HepG2 (cell line): Measurements from ENCODE around the gene IKZF3. TPM values are rescaled to one million over a fixed set of nuclear protein-coding genes. Genes with fewer than 3 reads are reported as not detected.

Source experiments
- ATAC-seq: fragments of 200-7000 bp; cut with Tn5 transposase; 3 replicates; pipeline ENCODE4 v1.9.1; 2020; ENCODE audit warnings: mild to moderate bottlenecking, moderate library complexity
- BruUV-seq: library from RNA; stranded (reverse); fragments of 400-500 nt; replicated peaks from 2 replicates; lab custom pipeline; 2021; lab: Mats Ljungman, UMichigan
- CTCF ChIA-PET: fragments of 300-600 bp; formaldehyde crosslinking; extraction: SDS; loops from one replicate; lab custom pipeline; 2021; ENCODE audit warnings: low total read pairs, inconsistent platforms, low intra/inter-chr PET ratio; lab: Yijun Ruan, JAX
- POLR2A ChIA-PET: fragments of 350-600 bp; sonication (Branson Sonifier 250); formaldehyde crosslinking; loops from one replicate; lab custom pipeline; 2020; ENCODE audit warnings: antibody characterized with exemption, inconsistent platforms; lab: Yijun Ruan, JAX
- DNase-seq: peaks from one replicate; pipeline ENCODE4 v3.0.0-alpha.2; 2015; ENCODE audit warnings: low spot score
- FAIRE-seq: peaks from 3 replicates; lab custom pipeline; 2011; peaks lifted over from hg19 to GRCh38; lab: Jason Lieb, UNC
- H2AFZ ChIP-seq: one replicate; pipeline ENCODE4 v1.6.1; 2011; ENCODE audit warnings: low read length, inconsistent platforms
- H3K27ac ChIP-seq: fragments of 300-600 bp; 3 replicates; pipeline ENCODE4 v1.8.0; 2011; ENCODE audit warnings: mixed run types, mild to moderate bottlenecking, mixed read lengths, low read length, inconsistent platforms; ENCODE audit not compliant: insufficient read depth; ENCODE audit errors: extremely low read length
- H3K27me3 ChIP-seq, 2 experiments: fragments of 200-600 bp in 1 of 2; 2 replicates in 1 of 2; 3 replicates in 1 of 2; pipeline versions ENCODE4 v1.6.0 to v1.8.0; 2011; ENCODE audit warnings: low read length in 2 of 2, mild to moderate bottlenecking in 2 of 2, moderate library complexity in 2 of 2, inconsistent platforms in 1 of 2; ENCODE audit not compliant: insufficient read depth in 2 of 2, control insufficient read depth in 1 of 2
- H3K36me3 ChIP-seq, 2 experiments: fragments of 200-600 bp in 1 of 2; replicated peaks in 1 of 2; 2 replicates in 1 of 2; 3 replicates in 1 of 2; pipeline versions ENCODE4 v1.5.1 to v1.8.0; 2011; ENCODE audit warnings: low read length in 2 of 2, inconsistent platforms in 1 of 2; ENCODE audit not compliant: insufficient read depth in 2 of 2, control insufficient read depth in 1 of 2
- H3K4me1 ChIP-seq: 2 replicates; pipeline ENCODE4 v1.5.1; 2012; ENCODE audit warnings: low read length, inconsistent platforms; ENCODE audit not compliant: insufficient read depth
- H3K4me2 ChIP-seq: 2 replicates; pipeline ENCODE4 v1.6.0; 2011; ENCODE audit warnings: low read depth, low read length, inconsistent platforms
- H3K4me3 ChIP-seq, 3 experiments: fragments of 200-600 bp in 1 of 3; sonication (generic), shearing (Covaris generic) in 1 of 3; replicated peaks in 1 of 3; 2 replicates each; pipeline ENCODE4 v1.5.1; 2011 to 2016; ENCODE audit warnings: low read length in 3 of 3, inconsistent platforms in 2 of 3, low read depth in 2 of 3, mild to moderate bottlenecking in 2 of 3, control low read depth in 1 of 3, mixed read lengths in 1 of 3; ENCODE audit not compliant: insufficient read depth in 1 of 3
- H3K79me2 ChIP-seq: one replicate; pipeline ENCODE4 v1.6.1; 2011; ENCODE audit warnings: low read length, inconsistent platforms; ENCODE audit not compliant: insufficient read depth
- H3K9ac ChIP-seq: 2 replicates; pipeline ENCODE4 v1.6.0; 2011; ENCODE audit warnings: mild to moderate bottlenecking, low read depth, low read length, inconsistent platforms; ENCODE audit not compliant: insufficient read depth
- H3K9me3 ChIP-seq: 2 replicates; pipeline ENCODE4 v1.5.1; 2012; ENCODE audit warnings: mild to moderate bottlenecking, low read length
- H4K20me1 ChIP-seq: 2 replicates; pipeline ENCODE4 v1.6.0; 2011; ENCODE audit warnings: inconsistent platforms, mild to moderate bottlenecking, low read length, moderate library complexity; ENCODE audit not compliant: insufficient read depth
- CHD2 ChIP-seq: IDR thresholded peaks from 2 replicates; pipeline ENCODE4 v1.6.1; 2011; ENCODE audit warnings: low read depth, low read length, improper control_type of control experiment
- CREM ChIP-seq, 2 experiments: sonication (generic) in 1 of 2; formaldehyde crosslinking in 1 of 2; IDR thresholded peaks; 2 replicates each; pipeline versions ENCODE4 v1.4.0 to v1.6.1; 2016 to 2020; ENCODE audit warnings: antibody characterized with exemption in 1 of 2, mild to moderate bottlenecking in 1 of 2, missing genetic modification reagents in 1 of 2
- HOXA7 ChIP-seq: sonication (generic); formaldehyde crosslinking; IDR thresholded peaks from 2 replicates; pipeline ENCODE4 v1.8.1; 2022; ENCODE audit warnings: mild to moderate bottlenecking, missing genetic modification reagents, moderate library complexity
- IRF2 ChIP-seq: IDR thresholded peaks from 2 replicates; pipeline ENCODE4 v1.6.1; 2018; ENCODE audit warnings: missing genetic modification reagents, missing compliant biosample characterization
- SMARCC2 ChIP-seq: fragments of 450-650 bp; IDR thresholded peaks from 2 replicates; pipeline ENCODE4 v1.6.1; 2017; ENCODE audit warnings: antibody characterized with exemption, mild to moderate bottlenecking
- ZFP36 ChIP-seq: fragments of 150-350 bp; IDR thresholded peaks from 2 replicates; pipeline ENCODE4 v1.6.1; 2018; ENCODE audit warnings: borderline replicate concordance, low read length, low read depth; ENCODE audit not compliant: partially characterized antibody
- ZKSCAN1 ChIP-seq: fragments of 150-350 bp; IDR thresholded peaks from 2 replicates; pipeline ENCODE4 v1.6.1; 2014; ENCODE audit warnings: low read length
- ZNF17 ChIP-seq: sonication (generic); formaldehyde crosslinking; IDR thresholded peaks from 2 replicates; pipeline ENCODE4 v1.5.0; 2020; ENCODE audit warnings: mild to moderate bottlenecking, missing genetic modification reagents
- ZNF615 ChIP-seq: sonication (generic); formaldehyde crosslinking; IDR thresholded peaks from 2 replicates; pipeline ENCODE4 v1.5.0; 2020; ENCODE audit warnings: mild to moderate bottlenecking, missing genetic modification reagents, borderline replicate concordance
- ZNF766 ChIP-seq: sonication (generic); formaldehyde crosslinking; IDR thresholded peaks from 2 replicates; pipeline ENCODE4 v1.5.0; 2020; ENCODE audit warnings: missing genetic modification reagents, borderline replicate concordance
- WGBS: methylation state at CpG from one replicate; pipeline ENCODE4 v1.1.6; 2017; ENCODE audit warnings: low lambda C conversion rate; 5-methylcytosine and 5-hydroxymethylcytosine counted together
- in situ Hi-C: cut with HindIII; loops from 2 replicates; pipeline ENCODE4 v1.10.0; 2017; ENCODE audit warnings: low pct_unique_long_range_greater_than_20kb; ENCODE audit not compliant: extremely low pct_ligation_motif_present
- intact Hi-C: fragments of 100-400 bp; cut with micrococcal nuclease; formaldehyde crosslinking; loops from one replicate; pipeline ENCODE4 v1.10.0; 2022; ENCODE audit not compliant: unreplicated experiment
- polyA plus RNA-seq, 8 experiments: library from polyadenylated mRNA; depleted of rRNA in 3 of 8; stranded (reverse) in 7 of 8; unstranded in 1 of 8; fragments of >200 nt; fragmentation: Illumina TruSeq in 4 of 8; extraction: Trizol in 4 of 8; gene quantifications; 2 replicates each; pipeline versions ENCODE4 v1.2.1 to v1.2.3, GENCODE V29; 2011 to 2016; ENCODE audit warnings: low read depth in 4 of 8, missing spikeins in 1 of 8, mixed read lengths in 1 of 8; ENCODE audit not compliant: insufficient read depth in 1 of 8
- total RNA-seq, 5 experiments: library from RNA; depleted of rRNA; stranded (reverse); fragments of >200 nt; fragmentation: Illumina TruSeq; extraction: Trizol; gene quantifications; 2 replicates each; pipeline ENCODE4 v1.2.3, GENCODE V29; 2016; ENCODE audit warnings: low read depth in 1 of 5
- TF ChIP-seq, protein P1 (sequence below): sonication (generic); formaldehyde crosslinking; IDR thresholded peaks from 2 replicates; pipeline ENCODE4 v1.4.0; 2020; ENCODE audit warnings: mild to moderate bottlenecking, missing genetic modification reagents

IKZF3 gene
- total and polyA plus RNA-seq, 2 of the 13 experiments (the other 11 are each of a cell fraction or from before 2014, with no cell fraction given): not detected

DNA sequence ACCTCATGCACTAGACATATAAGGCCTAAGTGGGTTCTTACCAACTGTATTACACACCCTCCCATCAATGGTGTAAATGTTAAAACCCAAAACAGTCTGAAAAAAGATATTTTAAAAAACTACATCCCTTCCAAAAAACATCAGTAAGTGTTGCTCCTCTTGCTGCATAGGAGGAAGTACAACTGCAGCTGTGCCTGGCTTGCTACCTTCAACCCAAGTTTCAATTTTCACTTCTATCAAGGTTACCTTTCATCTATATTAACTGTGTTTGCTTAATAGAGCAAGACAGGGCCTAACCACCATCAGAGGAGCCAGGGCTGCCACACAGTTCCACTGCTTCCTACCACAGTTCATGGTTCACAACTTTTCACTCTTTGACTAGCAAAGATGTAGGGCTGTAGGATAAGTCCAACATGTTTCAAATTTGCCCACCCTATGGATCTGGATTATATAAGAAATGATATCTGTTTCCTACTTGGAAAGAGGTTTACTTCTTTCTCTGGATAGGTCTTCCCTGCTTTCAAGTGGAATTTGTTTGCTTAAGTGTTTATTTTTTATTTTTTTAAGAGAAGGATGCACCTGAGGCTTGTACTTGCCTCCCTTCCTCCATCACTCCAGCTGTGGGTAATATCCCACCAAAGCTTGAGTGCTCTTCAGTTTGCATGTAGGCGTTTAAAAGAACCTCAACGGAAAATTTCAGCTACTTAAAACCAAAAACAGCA, 69.7 kb downstream of the IKZF3 start:
- DNase-seq (no peak), ATAC-seq (no peak), FAIRE-seq (no peak)
- 0% methylated on average over 2 of the region's 2 CpGs for WGBS
- Histone ChIP-seq H3K4me2 (no peak overlapping the region), H3K27me3 (0 out of 5 replicates have a peak, but pooled peaks cover 0 to 8% of the 10 kb centered on the region in 2 experiments), H3K9me3 (no peaks in the 10 kb centered on the region), H3K27ac (no peak overlapping the region), H4K20me1 (no peaks in the 10 kb centered on the region), H3K4me1 (no peaks in the 10 kb centered on the region), H3K36me3 (no peaks in the 10 kb centered on the region), H3K4me3 (no peak overlapping the region), H2AFZ (no peak overlapping the region), H3K9ac (no peak overlapping the region), H3K79me2 (no peaks in the 10 kb centered on the region)
- CTCF ChIA-PET: no interaction called here
- in situ Hi-C loops: no loop called here
- no peak for TF ChIP-seq CREM (IDR thresholded peaks at IDR 0.05)
- no peak for TF ChIP-seq CREM (CRISPR knock-in tag; IDR thresholded peaks at IDR 0.05)
- no peak for TF ChIP-seq IRF2 (CRISPR knock-in tag)
- TF ChIP-seq ZNF17: no peak
- no peak for TF ChIP-seq CHD2
- TF ChIP-seq HOXA7 (CRISPR knock-in tag): no peak
- TF ChIP-seq ZNF615 (CRISPR knock-in tag): no peak
- no peak for TF ChIP-seq ZNF766 (CRISPR knock-in tag)
- TF ChIP-seq ZKSCAN1: no peak
- TF ChIP-seq, protein P1, sequence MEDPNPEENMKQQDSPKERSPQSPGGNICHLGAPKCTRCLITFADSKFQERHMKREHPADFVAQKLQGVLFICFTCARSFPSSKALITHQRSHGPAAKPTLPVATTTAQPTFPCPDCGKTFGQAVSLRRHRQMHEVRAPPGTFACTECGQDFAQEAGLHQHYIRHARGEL (CRISPR knock-in tag): no peak
- TF ChIP-seq ZFP36: no peak
- no peak for TF ChIP-seq SMARCC2
- BruUV-seq: no TSS peak
- intact Hi-C loops: no loop called here
- POLR2A ChIA-PET: no interaction called here
